H1 (cell line): ENCODE data around the gene NDUFA7.

ENCODE experiments used
- CTCF ChIP-seq, 3 experiments: IDR thresholded peaks; 1 replicate in 2 of 3; 2 replicates in 1 of 3; pipeline versions ENCODE4 v1.5.1 to v1.6.1; 2011; ENCODE audit warnings: low read length in 3 of 3, mild to moderate bottlenecking in 3 of 3, inconsistent platforms in 2 of 3, low read depth in 1 of 3, moderate library complexity in 1 of 3; ENCODE audit not compliant: insufficient read depth in 1 of 3; ENCODE audit errors: control extremely low read depth in 1 of 3
- MAX ChIP-seq: IDR thresholded peaks from 2 replicates; pipeline ENCODE4 v1.6.1; 2012; ENCODE audit warnings: inconsistent platforms
- POLR2A ChIP-seq, 2 experiments: IDR thresholded peaks; 1 replicate in 1 of 2; 2 replicates in 1 of 2; pipeline ENCODE4 v1.6.1; 2011; ENCODE audit warnings: low read depth in 2 of 2, low read length in 2 of 2, mild to moderate bottlenecking in 2 of 2; ENCODE audit errors: control extremely low read depth in 1 of 2

- no peak for TF ChIP-seq CTCF (IDR thresholded peaks at IDR 0.05; ENCODE audit: control extremely low read depth in 1 of 3, insufficient read depth in 1 of 3, low read depth in 1 of 3, low read length in 3 of 3)
- no peak for TF ChIP-seq POLR2A (IDR thresholded peaks at IDR 0.05; ENCODE audit: control extremely low read depth in 1 of 2, low read depth in 2 of 2, low read length in 2 of 2)
- no peak for TF ChIP-seq MAX
These were observed 31.1 kb upstream of the NDUFA7 start for GRCh38 chr19:8352134-8352827.
